Stimulated activated CD8-positive, alpha-beta memory T cell treated with anti-CD3 and anti-CD28 coated beads, Interleukin-4, amount 100 ng/mL, for 24 hours (primary cell): Measurements from ENCODE around the gene IGSF9.

ENCODE experiments used
- DNase-seq: peaks from one replicate; pipeline ENCODE4 v3.0.0-alpha.2; 2020; ENCODE audit warnings: low read depth

The IGSF9 gene

DNA sequence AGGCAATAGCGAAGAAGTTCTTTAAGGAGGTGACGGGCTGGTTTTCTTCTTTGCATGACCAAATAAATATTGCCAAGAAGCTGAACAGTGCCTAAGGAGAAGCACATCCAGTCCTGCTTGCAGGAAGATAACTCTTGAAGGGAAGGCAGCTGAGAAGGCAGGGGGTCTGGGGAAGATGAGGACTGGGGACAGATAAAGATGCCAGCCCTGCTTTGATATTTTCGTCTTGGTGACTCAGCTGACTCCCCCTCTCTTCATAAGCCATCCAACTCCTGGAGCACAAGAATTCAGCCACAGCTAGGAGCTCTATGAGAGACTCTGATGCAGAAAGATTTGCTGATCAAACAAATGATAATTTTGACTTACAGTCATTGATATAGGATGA lies 48.9 kb downstream of the IGSF9 start:
- no peak for DNase-seq

GRCh38 chr1:159895836-159896545 lies 49.4 kb downstream of the IGSF9 start:
- no peak for DNase-seq

DNA sequence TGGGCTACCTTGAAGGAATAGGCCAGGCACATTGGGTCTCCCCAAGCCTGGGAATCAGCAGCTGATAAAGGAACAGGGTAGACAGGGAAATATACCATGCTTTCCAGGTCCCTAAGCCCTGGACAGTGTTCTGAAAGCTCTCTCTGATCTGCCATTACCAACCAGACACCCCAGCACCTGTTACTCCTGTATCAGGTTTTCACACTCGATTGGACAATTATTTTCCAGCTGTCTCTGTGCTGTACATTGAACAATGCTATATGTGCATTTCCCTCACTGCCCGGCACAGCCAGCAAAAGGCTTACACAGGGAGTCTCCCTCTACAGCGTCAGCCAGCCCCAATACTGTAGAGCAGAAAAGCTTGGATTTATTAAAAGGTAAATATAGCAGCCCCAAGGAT lies 50.1 kb downstream of the IGSF9 start:
- no peak for DNase-seq

GRCh38 chr1:159892944-159893343 lies 52.5 kb downstream of the IGSF9 start:
- no peak for DNase-seq

- peak; percentile 68 for DNase-seq
These were observed 53.9 kb downstream of the IGSF9 start for GRCh38 chr1:159891275-159892157.

DNA sequence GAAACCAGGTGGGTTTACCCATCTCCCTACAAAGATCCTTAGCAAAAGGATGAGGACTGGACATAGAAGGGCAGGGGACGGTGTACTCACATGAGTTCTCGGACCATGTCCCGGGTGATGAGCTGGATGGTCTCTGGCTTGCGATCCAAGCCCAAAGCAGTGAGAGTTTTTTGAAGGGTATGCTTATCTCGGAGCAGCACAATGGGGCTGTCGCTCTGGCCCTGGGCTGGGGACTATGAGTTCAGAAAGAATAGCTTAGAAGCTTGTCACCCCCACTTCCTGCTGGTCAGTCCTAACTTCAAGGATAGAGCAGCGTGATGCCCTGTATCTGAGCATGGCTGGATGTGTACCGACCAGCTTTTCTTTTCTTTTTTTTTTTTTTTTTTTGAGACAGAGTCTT lies 55.0 kb downstream of the IGSF9 start:
- no peak for DNase-seq

DNA sequence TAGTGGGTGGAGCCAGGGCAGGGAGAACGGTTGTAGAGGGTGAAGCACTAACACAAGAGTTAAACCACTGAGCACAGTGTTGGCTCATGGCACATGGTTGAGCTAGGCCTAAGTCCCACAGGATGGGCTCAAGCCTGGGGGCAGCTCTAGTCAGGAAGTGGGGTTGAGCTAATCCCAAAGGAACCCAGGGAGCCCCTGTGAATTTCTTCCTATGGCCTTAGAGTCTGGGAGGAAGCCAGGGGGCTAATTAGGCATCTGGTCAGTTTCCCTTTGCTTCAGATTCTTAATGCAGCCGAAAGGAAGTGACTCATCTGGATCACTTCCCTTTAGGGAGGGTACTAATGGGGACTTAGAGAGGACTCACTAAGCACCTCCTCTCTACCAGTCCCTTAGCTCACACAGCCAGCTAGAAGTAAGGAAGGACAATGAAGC lies 55.6 kb downstream of the IGSF9 start:
- DNase-seq, result no peak

GRCh38 chr1:159889202-159889601 lies 56.2 kb downstream of the IGSF9 start:
- DNase-seq, result no peak

DNA sequence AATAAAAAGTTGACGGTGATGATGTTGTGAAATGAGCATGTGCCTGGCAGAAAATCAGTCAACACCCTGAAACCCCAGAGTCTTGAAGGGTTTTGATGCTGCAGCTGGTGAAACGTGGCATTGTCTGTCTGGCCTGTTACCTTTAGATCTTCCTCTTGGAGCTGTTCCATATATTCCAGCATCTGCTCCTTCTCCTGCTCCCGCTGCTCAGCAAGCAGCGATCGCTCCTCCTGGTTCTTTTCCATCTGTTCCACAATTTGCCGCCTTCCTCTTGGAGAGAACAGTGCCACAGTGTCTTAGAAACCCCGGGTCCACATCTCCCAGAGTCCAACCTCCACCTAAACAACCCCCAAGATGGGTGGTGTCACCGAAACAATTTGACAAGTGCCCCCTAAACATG lies 61.1 kb downstream of the IGSF9 start:
- DNase-seq, result no peak

DNA sequence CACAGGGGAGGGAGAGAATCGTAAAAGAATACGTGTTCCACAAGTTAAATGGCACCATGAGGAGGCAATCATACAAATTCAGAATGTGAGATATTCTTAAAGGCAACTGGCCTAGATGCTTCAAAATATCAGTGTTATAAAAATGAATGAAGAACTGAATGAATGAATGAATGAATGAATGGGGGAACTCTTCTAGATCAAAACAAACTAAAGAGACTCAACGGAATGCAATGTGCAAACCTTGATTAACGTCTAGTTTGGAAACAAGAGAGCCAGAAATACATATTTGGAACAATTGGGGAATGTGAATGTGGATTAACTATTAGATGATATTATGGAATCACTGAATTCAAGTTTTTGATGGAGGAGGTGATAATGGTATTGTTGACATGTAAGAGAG lies 62.3 kb downstream of the IGSF9 start:
- no peak for DNase-seq

GRCh38 chr1:159882527-159882862 lies 62.9 kb downstream of the IGSF9 start:
- no peak for DNase-seq

- DNase-seq, result no peak
These were observed 63.5 kb downstream of the IGSF9 start for GRCh38 chr1:159881622-159882526.

GRCh38 chr1:159880430-159880829 lies 65.0 kb downstream of the IGSF9 start:
- DNase-seq, result no peak

DNA sequence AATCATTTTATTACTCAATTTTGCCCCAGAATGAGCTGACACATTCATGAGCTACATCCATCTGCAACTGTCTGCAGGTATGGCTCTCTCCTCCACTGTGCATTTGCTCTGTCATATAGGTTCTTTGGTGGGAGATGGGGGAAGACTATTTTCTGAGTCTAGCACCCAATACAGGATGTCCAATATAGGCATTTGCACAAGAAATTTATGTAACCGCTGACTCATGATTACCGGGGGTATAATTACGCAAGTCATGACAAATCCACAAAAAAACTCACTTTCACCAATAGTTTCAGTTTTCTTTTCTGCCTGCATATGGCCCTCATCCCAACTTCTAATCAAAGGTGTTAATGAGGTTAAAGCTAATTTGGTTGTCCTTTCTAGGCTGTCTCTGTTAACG lies 65.4 kb downstream of the IGSF9 start:
- no peak for DNase-seq

DNA sequence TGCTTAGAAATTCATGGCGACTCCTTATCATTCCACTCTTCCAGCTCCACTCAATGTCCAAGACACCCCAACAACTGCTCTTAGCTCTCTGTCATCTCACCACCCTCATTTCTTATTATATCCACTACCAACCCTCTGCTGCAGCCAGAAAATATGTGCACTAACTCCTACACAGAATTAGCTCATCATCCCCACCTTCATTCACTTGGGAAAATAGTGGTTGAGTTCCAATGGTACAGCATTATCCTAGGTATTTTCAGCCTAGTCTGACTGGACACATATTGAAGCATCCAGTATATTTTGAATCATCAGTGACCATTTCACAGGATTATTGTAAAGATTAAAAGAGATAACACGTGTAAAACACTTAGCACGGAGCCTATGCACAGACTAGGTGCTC lies 66.3 kb downstream of the IGSF9 start:
- DNase-seq, result no peak

DNA sequence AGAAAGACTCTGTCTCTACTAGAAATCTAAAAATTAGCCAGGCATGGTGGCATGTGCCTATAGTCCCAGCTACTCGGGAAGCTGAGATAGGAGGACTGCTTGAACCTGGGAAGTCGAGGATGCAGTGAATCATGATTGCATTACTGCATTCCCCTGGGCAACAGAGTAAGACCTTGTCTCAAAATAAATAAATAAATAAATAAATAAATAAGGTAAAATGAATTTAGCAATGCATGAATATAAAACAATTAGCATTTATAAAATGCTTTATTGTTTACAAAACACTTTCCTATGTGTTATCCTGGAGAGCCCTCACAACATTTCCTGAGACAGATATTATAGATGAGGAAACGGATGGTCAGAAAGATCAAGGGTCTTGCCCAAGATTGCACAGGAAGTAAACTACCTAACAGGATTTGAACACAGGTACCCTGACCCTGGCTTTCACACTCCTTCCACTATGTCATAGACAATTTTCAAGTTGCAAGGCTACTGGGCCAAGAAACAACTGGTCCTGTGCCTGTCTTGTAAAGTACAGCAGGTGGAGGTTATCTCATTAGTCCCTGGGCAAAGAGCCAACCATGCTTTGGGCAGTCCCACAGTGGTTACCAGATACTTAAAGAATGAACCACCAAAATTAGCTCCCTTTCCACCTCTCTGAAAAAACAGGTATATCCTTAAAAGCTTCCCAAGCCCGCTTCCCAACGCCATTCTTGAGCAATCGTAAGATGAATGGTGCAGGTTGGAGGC lies 67.5 kb downstream of the IGSF9 start:
- DNase-seq, result no peak
